ENCODE measurements around the gene TBL1X. TPM values are rescaled to one million over a fixed set of nuclear protein-coding genes. Genes with fewer than 3 reads are reported as not detected.
A peak's percentile ranks its signal among the peaks of the same experiment; 100 is the strongest.

Gene TBL1X
- total and polyA plus RNA-seq, 2 of the 4 experiments (the other 2 are of a cell fraction): 16.2 to 20.8 TPM

DNA sequence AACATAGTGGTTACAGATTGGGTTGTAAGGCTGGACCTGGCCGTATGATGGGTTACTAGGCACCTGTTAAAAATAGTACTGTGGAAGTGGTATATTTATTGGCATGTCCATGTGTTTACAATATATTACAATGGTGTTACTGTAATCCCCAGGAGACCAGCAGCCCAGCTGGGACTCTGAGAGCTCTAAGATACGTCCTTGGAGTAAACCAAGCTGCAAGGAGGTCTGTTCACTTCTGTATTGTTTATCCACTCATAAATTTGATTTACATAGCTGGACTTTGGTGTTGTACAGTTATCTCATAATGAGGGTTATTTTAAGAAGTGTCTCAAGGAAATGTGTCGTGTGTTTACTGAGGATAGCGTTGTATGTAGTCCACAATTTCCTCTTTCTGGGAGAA is 93.8 kb downstream of the TBL1X start:
- H3K14ac ChIP-seq (replicated peaks; ENCODE audit: low read depth, low read length): no peak overlapping the region
- no peaks in the 10 kb centered on the region for H3K27me3 ChIP-seq (ENCODE audit: control insufficient read depth, insufficient read depth, low read length)
- no peak overlapping the region for H2AK9ac ChIP-seq (replicated peaks; ENCODE audit: low read depth, low read length, poor library complexity)
- WGBS, 2 experiments (ENCODE audit: extremely low coverage in 2 of 2, insufficient read length in 1 of 2): no CpG with 5 or more reads among the region's 4 CpGs
- no peak overlapping the region for H2BK15ac ChIP-seq (ENCODE audit: low read depth, low read length)
- H2AFZ ChIP-seq (replicated peaks; ENCODE audit: low read length, poor library complexity): no peak overlapping the region
- no peaks in the 10 kb centered on the region; the same call in 1 of the 2 replicates for H3K9me3 ChIP-seq (ENCODE audit: control insufficient read depth, insufficient read depth, low read length)
- H3K23ac ChIP-seq (ENCODE audit: low read depth, low read length): no peak overlapping the region
- ChIA-PET CTCF (no interaction called here), POLR2A (ENCODE audit: unreplicated experiment) (no interaction called here)
- no peak overlapping the region for H3K9ac ChIP-seq (ENCODE audit: low read depth, low read length)
- no peak overlapping the region for H3K4me2 ChIP-seq (ENCODE audit: low read depth, low read length)
- ATAC-seq (ENCODE audit: low read depth) (no peak), DNase-seq (peak; percentile 34)
- no peak overlapping the region for H2BK20ac ChIP-seq (ENCODE audit: low read depth, low read length)
- no peak overlapping the region for H3K4me3 ChIP-seq (ENCODE audit: insufficient read depth, low read depth, low read length)
- in situ Hi-C loops (cut with MboI; ENCODE audit: low sequenced_read_pairs): no loop called here
- H2AK5ac ChIP-seq (ENCODE audit: low read depth, low read length): no peak overlapping the region
- H3K18ac ChIP-seq (ENCODE audit: low read depth, low read length): no peak overlapping the region
- H3K79me1 ChIP-seq (ENCODE audit: low read depth in 1 of 2, low read length in 2 of 2): peaks cover 6 to 41% of the 10 kb centered on the region in 2 experiments; a peak in 3 of 4 replicates
- no peak overlapping the region for H2BK5ac ChIP-seq (ENCODE audit: low read depth, low read length, poor library complexity, severe bottlenecking)
- no peak overlapping the region for H3K4ac ChIP-seq (ENCODE audit: low read depth, low read length)
- H3K9me1 ChIP-seq (ENCODE audit: insufficient read depth, low read length): 0 out of 2 replicates have a peak, but pooled peaks cover 3% of the 10 kb centered on the region
- peaks cover 11% of the 10 kb centered on the region; the same call in 1 of the 2 replicates for H4K20me1 ChIP-seq (ENCODE audit: insufficient read depth, low read length)
- no peak overlapping the region for H4K91ac ChIP-seq (ENCODE audit: insufficient read depth, low read depth, low read length)
- no peak for TF ChIP-seq CEBPB (IDR thresholded peaks at IDR 0.05; ENCODE audit: low read depth, low read length)
- TF ChIP-seq SMC3 (IDR thresholded peaks at IDR 0.05; ENCODE audit: low read depth, low read length): no peak
- no peak for TF ChIP-seq CHD1 (IDR thresholded peaks at IDR 0.05; ENCODE audit: low read depth, low read length)
- no peak for TF ChIP-seq BHLHE40 (IDR thresholded peaks at IDR 0.05; ENCODE audit: low read depth, low read length)
- no peak for TF ChIP-seq RAD21 (IDR thresholded peaks at IDR 0.05; ENCODE audit: low read length)
- TF ChIP-seq RFX5 (IDR thresholded peaks at IDR 0.05; ENCODE audit: low read depth, low read length): no peak
- TF ChIP-seq, protein P1, sequence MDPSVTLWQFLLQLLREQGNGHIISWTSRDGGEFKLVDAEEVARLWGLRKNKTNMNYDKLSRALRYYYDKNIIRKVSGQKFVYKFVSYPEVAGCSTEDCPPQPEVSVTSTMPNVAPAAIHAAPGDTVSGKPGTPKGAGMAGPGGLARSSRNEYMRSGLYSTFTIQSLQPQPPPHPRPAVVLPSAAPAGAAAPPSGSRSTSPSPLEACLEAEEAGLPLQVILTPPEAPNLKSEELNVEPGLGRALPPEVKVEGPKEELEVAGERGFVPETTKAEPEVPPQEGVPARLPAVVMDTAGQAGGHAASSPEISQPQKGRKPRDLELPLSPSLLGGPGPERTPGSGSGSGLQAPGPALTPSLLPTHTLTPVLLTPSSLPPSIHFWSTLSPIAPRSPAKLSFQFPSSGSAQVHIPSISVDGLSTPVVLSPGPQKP (IDR thresholded peaks at IDR 0.05; ENCODE audit: borderline replicate concordance, low read depth, low read length): no peak
- no peak for TF ChIP-seq POLR2A (IDR thresholded peaks at IDR 0.05; ENCODE audit: low read depth, low read length)
- TF ChIP-seq CTCF (conservative IDR thresholded peaks at IDR 0.05; ENCODE audit: low read depth, low read length): no peak
- TF ChIP-seq, protein P2, sequence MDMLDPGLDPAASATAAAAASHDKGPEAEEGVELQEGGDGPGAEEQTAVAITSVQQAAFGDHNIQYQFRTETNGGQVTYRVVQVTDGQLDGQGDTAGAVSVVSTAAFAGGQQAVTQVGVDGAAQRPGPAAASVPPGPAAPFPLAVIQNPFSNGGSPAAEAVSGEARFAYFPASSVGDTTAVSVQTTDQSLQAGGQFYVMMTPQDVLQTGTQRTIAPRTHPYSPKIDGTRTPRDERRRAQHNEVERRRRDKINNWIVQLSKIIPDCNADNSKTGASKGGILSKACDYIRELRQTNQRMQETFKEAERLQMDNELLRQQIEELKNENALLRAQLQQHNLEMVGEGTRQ (IDR thresholded peaks at IDR 0.05; ENCODE audit: low read depth, low read length): no peak
- TF ChIP-seq MXI1 (IDR thresholded peaks at IDR 0.05; ENCODE audit: borderline replicate concordance, low read depth, low read length): no peak
- TF ChIP-seq RCOR1 (IDR thresholded peaks at IDR 0.05; ENCODE audit: insufficient replicate concordance, low read length): no peak
- no peak for TF ChIP-seq FOS (IDR thresholded peaks at IDR 0.05; ENCODE audit: low read depth, low read length)
- no peak for TF ChIP-seq MAFK (IDR thresholded peaks at IDR 0.05; ENCODE audit: low read depth, low read length)
- TF ChIP-seq NFE2L2 (IDR thresholded peaks at IDR 0.05; ENCODE audit: low read depth, low read length): no peak
- TF ChIP-seq MAZ (IDR thresholded peaks at IDR 0.05; ENCODE audit: borderline replicate concordance, low read depth, low read length): no peak
- intact Hi-C loops (cut with micrococcal nuclease): no loop called here
- H2BK120ac ChIP-seq (ENCODE audit: low read depth, low read length): no peak overlapping the region
- peaks cover 3% of the 10 kb centered on the region; the same call in 1 of the 2 replicates for H3K4me1 ChIP-seq (ENCODE audit: control insufficient read depth, insufficient read depth, low read length)
- dilution Hi-C loops (cut with HindIII; ENCODE audit: low sequenced_read_pairs, unreplicated experiment): no loop called here
- H4K8ac ChIP-seq (ENCODE audit: low read depth in 2 of 2, low read length in 2 of 2): no peak overlapping the region
- no peak overlapping the region for H3K56ac ChIP-seq (ENCODE audit: extremely low read depth, insufficient read depth, low read length)
- no TSS peak for BruUV-seq (replicated peaks)
- H4K5ac ChIP-seq (ENCODE audit: low read depth, low read length): no peak overlapping the region
- H3K27ac ChIP-seq (ENCODE audit: insufficient read depth, low read length): no peak overlapping the region
- no peaks in the 10 kb centered on the region; the same call in none of the 2 replicates for H3K36me3 ChIP-seq (ENCODE audit: control insufficient read depth, insufficient read depth, low read length)

All from IMR-90 (cell line).